Keratinocyte (primary cell): ENCODE measurements around the gene TRPM1. TPM values are rescaled to one million over a fixed set of nuclear protein-coding genes. Genes with fewer than 3 reads are reported as not detected.

ENCODE experiments used
- DNase-seq: peaks from one replicate; pipeline ENCODE4 v3.0.0-alpha.2; 2011; ENCODE audit warnings: low read depth, missing footprints, low spot score
- FAIRE-seq: peaks from 2 replicates; lab custom pipeline; 2011; peaks lifted over from hg19 to GRCh38; lab: Jason Lieb, UNC
- H2AFZ ChIP-seq: 2 replicates; pipeline ENCODE4 v1.6.0; 2012; ENCODE audit warnings: low read length, control low read depth, inconsistent platforms; ENCODE audit not compliant: control insufficient read depth
- H3K27ac ChIP-seq: 2 replicates; pipeline ENCODE4 v1.5.1; 2011; ENCODE audit warnings: low read length; ENCODE audit not compliant: control insufficient read depth, insufficient read depth
- H3K27me3 ChIP-seq: 3 replicates; pipeline ENCODE4 v1.6.0; 2011; ENCODE audit warnings: low read length; ENCODE audit not compliant: control insufficient read depth, insufficient read depth; ENCODE audit errors: extremely low read depth
- H3K36me3 ChIP-seq, 2 experiments: 2 replicates in 1 of 2; 3 replicates in 1 of 2; pipeline ENCODE4 v1.5.1; 2011; ENCODE audit warnings: low read length in 2 of 2, mild to moderate bottlenecking in 1 of 2; ENCODE audit not compliant: control insufficient read depth in 2 of 2, insufficient read depth in 2 of 2; ENCODE audit errors: extremely low read depth in 1 of 2
- H3K4me1 ChIP-seq: 3 replicates; pipeline ENCODE4 v1.5.1; 2011; ENCODE audit warnings: low read length; ENCODE audit not compliant: control insufficient read depth, insufficient read depth; ENCODE audit errors: extremely low read depth
- H3K4me2 ChIP-seq: 3 replicates; pipeline ENCODE4 v1.6.0; 2011; ENCODE audit warnings: low read depth, low read length; ENCODE audit not compliant: control insufficient read depth, insufficient read depth; ENCODE audit errors: extremely low read depth
- H3K4me3 ChIP-seq, 3 experiments: fragments of 200-600 bp in 1 of 3; sonication (generic) in 1 of 3; 2 replicates in 2 of 3; 3 replicates in 1 of 3; pipeline ENCODE4 v1.5.1; 2011 to 2016; ENCODE audit warnings: low read length in 3 of 3, mild to moderate bottlenecking in 3 of 3, control low read depth in 2 of 3, inconsistent platforms in 1 of 3, low read depth in 1 of 3, mixed read lengths in 1 of 3, mixed run types in 1 of 3, moderate library complexity in 1 of 3; ENCODE audit not compliant: control insufficient read depth in 2 of 3, insufficient read depth in 2 of 3; ENCODE audit errors: extremely low read depth in 1 of 3
- H3K79me2 ChIP-seq: 2 replicates; pipeline ENCODE4 v1.6.0; 2012; ENCODE audit warnings: low read length; ENCODE audit not compliant: control insufficient read depth, insufficient read depth
- H3K9ac ChIP-seq: 3 replicates; pipeline ENCODE4 v1.6.0; 2011; ENCODE audit warnings: low read length; ENCODE audit not compliant: control insufficient read depth, insufficient read depth; ENCODE audit errors: extremely low read depth
- H3K9me1 ChIP-seq: 3 replicates; pipeline ENCODE4 v1.6.0; 2011; ENCODE audit warnings: low read length; ENCODE audit not compliant: control insufficient read depth, insufficient read depth; ENCODE audit errors: extremely low read depth
- H3K9me3 ChIP-seq: 2 replicates; pipeline ENCODE4 v1.5.1; 2012; ENCODE audit warnings: low read depth, low read length; ENCODE audit not compliant: control insufficient read depth
- H4K20me1 ChIP-seq: 3 replicates; pipeline ENCODE4 v1.6.0; 2011; ENCODE audit warnings: low read length; ENCODE audit not compliant: control insufficient read depth, insufficient read depth; ENCODE audit errors: extremely low read depth
- CTCF ChIP-seq, 3 experiments: IDR thresholded peaks in 1 of 3; conservative IDR thresholded peaks in 1 of 3; optimal IDR thresholded peaks in 1 of 3; 2 replicates in 2 of 3; 3 replicates in 1 of 3; pipeline versions ENCODE3 to v1.5.1; 2011; ENCODE audit warnings: low read length in 3 of 3, mild to moderate bottlenecking in 3 of 3, moderate library complexity in 2 of 3, control low read depth in 1 of 3, inconsistent platforms in 1 of 3; ENCODE audit not compliant: insufficient read depth in 2 of 3; ENCODE audit errors: extremely low read depth in 1 of 3
- EZH2 ChIP-seq: IDR thresholded peaks from one replicate; pipeline ENCODE4 v1.6.1; 2012; ENCODE audit warnings: inconsistent platforms, mild to moderate bottlenecking, low read length, moderate library complexity
- dilution Hi-C: fragments of 300-500 bp; cut with MboI; formaldehyde crosslinking; loops from one replicate; pipeline ENCODE4 v1.7.0; 2020; ENCODE audit warnings: low sequenced_read_pairs; ENCODE audit not compliant: extremely low pct_ligation_motif_present
- polyA plus RNA-seq, 5 experiments: library from polyadenylated mRNA; depleted of rRNA in 3 of 5; stranded (reverse) in 3 of 5; stranded (forward) in 1 of 5; unstranded in 1 of 5; fragments of >200 nt; gene quantifications; 1 replicate in 1 of 5; 2 replicates in 3 of 5; 3 replicates in 1 of 5; pipeline versions ENCODE4 v1.2.1 to v1.2.3, GENCODE V29; 2011 to 2012; ENCODE audit warnings: missing spikeins in 2 of 5, low read depth in 1 of 5, low replicate concordance in 1 of 5

The TRPM1 gene
- polyA plus RNA-seq, 1 donor (not counting 4 experiments of a cell fraction or from before 2014, with no cell fraction given): 0.17 TPM

- H3K79me2 ChIP-seq: no peaks in the 10 kb centered on the region
- no peak overlapping the region for H3K9ac ChIP-seq
- H3K27me3 ChIP-seq: no peaks in the 10 kb centered on the region
- peaks cover 7% of the 10 kb centered on the region for H3K4me1 ChIP-seq
- no peaks in the 10 kb centered on the region for H3K36me3 ChIP-seq
- H3K9me1 ChIP-seq: no peaks in the 10 kb centered on the region
- H4K20me1 ChIP-seq: no peaks in the 10 kb centered on the region
- no peak overlapping the region for H3K27ac ChIP-seq
- no peak overlapping the region for H2AFZ ChIP-seq
- dilution Hi-C loops: no loop called here
- FAIRE-seq (no peak), DNase-seq (no peak)
- H3K4me3 ChIP-seq: no peak overlapping the region
- H3K4me2 ChIP-seq: no peak overlapping the region
- H3K9me3 ChIP-seq: no peaks in the 10 kb centered on the region
- no peak for TF ChIP-seq CTCF (optimal IDR thresholded peaks at IDR 0.05 in 1 of 3, IDR thresholded peaks at IDR 0.05 in 1 of 3, conservative IDR thresholded peaks at IDR 0.05 in 1 of 3; ENCODE audit: extremely low read depth in 1 of 3, insufficient read depth in 2 of 3, low read length in 3 of 3)
- no peak for TF ChIP-seq EZH2
Observed at GRCh38 chr15:31050953-31051352, 50.6 kb downstream of the TRPM1 start.

GRCh38 chr15:31049682-31050615 is 51.6 kb downstream of the TRPM1 start:
- no peak overlapping the region for H3K9ac ChIP-seq
- no peaks in the 10 kb centered on the region for H4K20me1 ChIP-seq
- no peak overlapping the region for H3K4me3 ChIP-seq
- peak overlapping the region; percentile 52 for H3K4me2 ChIP-seq
- dilution Hi-C loops: no loop called here
- FAIRE-seq: no peak
- H3K9me3 ChIP-seq: no peaks in the 10 kb centered on the region
- H2AFZ ChIP-seq: peak overlapping the region; percentile 55
- peaks cover 7% of the 10 kb centered on the region for H3K4me1 ChIP-seq
- TF ChIP-seq EZH2: no peak
- no peak for TF ChIP-seq CTCF (optimal IDR thresholded peaks at IDR 0.05 in 1 of 3, IDR thresholded peaks at IDR 0.05 in 1 of 3, conservative IDR thresholded peaks at IDR 0.05 in 1 of 3; ENCODE audit: extremely low read depth in 1 of 3, insufficient read depth in 2 of 3, low read length in 3 of 3)
- no peak overlapping the region for H3K27ac ChIP-seq
- H3K79me2 ChIP-seq: no peaks in the 10 kb centered on the region
- DNase-seq: no peak
- H3K9me1 ChIP-seq: no peaks in the 10 kb centered on the region
- no peaks in the 10 kb centered on the region for H3K27me3 ChIP-seq
- no peaks in the 10 kb centered on the region for H3K36me3 ChIP-seq
